Trophoblast cell (in vitro differentiated cells and primary cell): ENCODE measurements around the gene TYMS. TPM values are rescaled to one million over a fixed set of nuclear protein-coding genes. Genes with fewer than 3 reads are reported as not detected.

ENCODE experiments used
- DNase-seq, 2 donors: peaks; one replicate each; pipeline ENCODE4 v3.0.0-alpha.2; 2016
- H2AFZ ChIP-seq: 2 replicates; pipeline ENCODE4 v1.6.1; 2013; ENCODE audit warnings: low read length, moderate library complexity, mild to moderate bottlenecking; ENCODE audit not compliant: insufficient read depth, poor library complexity
- H2AK5ac ChIP-seq: 2 replicates; pipeline ENCODE4 v1.6.1; 2013; ENCODE audit warnings: mild to moderate bottlenecking, low read length
- H2BK120ac ChIP-seq: 2 replicates; pipeline ENCODE4 v1.6.1; 2013; ENCODE audit warnings: low read length, mild to moderate bottlenecking, moderate library complexity; ENCODE audit not compliant: insufficient read depth, poor library complexity
- H2BK12ac ChIP-seq: 2 replicates; pipeline ENCODE4 v1.6.1; 2013; ENCODE audit warnings: mild to moderate bottlenecking, low read length, moderate library complexity
- H2BK5ac ChIP-seq: 2 replicates; pipeline ENCODE4 v1.6.1; 2013; ENCODE audit warnings: low read length, low read depth, moderate library complexity, mild to moderate bottlenecking; ENCODE audit not compliant: poor library complexity
- H3K14ac ChIP-seq: 2 replicates; pipeline ENCODE4 v1.6.1; 2013; ENCODE audit warnings: mild to moderate bottlenecking, low read length
- H3K18ac ChIP-seq: 2 replicates; pipeline ENCODE4 v1.6.1; 2013; ENCODE audit warnings: mild to moderate bottlenecking, low read length
- H3K23ac ChIP-seq: 2 replicates; pipeline ENCODE4 v1.6.1; 2013; ENCODE audit warnings: low read length
- H3K27ac ChIP-seq: 2 replicates; pipeline ENCODE4 v1.5.1; 2013; ENCODE audit warnings: low read depth, mild to moderate bottlenecking, inconsistent platforms, low read length, moderate library complexity
- H3K27me3 ChIP-seq: 2 replicates; pipeline ENCODE4 v1.6.1; 2013; ENCODE audit warnings: inconsistent platforms, mild to moderate bottlenecking, low read length, moderate library complexity; ENCODE audit not compliant: insufficient read depth
- H3K36me3 ChIP-seq, 2 experiments: 1 replicate in 1 of 2; 2 replicates in 1 of 2; pipeline ENCODE4 v1.6.1; 2013; ENCODE audit warnings: low read length in 2 of 2, mild to moderate bottlenecking in 2 of 2, moderate library complexity in 1 of 2; ENCODE audit not compliant: insufficient read depth in 2 of 2, control insufficient read depth in 1 of 2
- H3K4ac ChIP-seq: 2 replicates; pipeline ENCODE4 v1.6.1; 2013; ENCODE audit warnings: low read depth, mild to moderate bottlenecking, low read length, moderate library complexity
- H3K4me1 ChIP-seq, 2 experiments: 1 replicate in 1 of 2; 2 replicates in 1 of 2; pipeline ENCODE4 v1.6.1; 2013; ENCODE audit warnings: low read length in 2 of 2, mild to moderate bottlenecking in 2 of 2, moderate library complexity in 1 of 2; ENCODE audit not compliant: insufficient read depth in 2 of 2, control insufficient read depth in 1 of 2
- H3K4me2 ChIP-seq: 2 replicates; pipeline ENCODE4 v1.6.1; 2013; ENCODE audit warnings: inconsistent platforms, mild to moderate bottlenecking, low read length, moderate library complexity
- H3K4me3 ChIP-seq: 2 replicates; pipeline ENCODE4 v1.5.1; 2013; ENCODE audit warnings: mild to moderate bottlenecking, low read depth, low read length, inconsistent platforms
- H3K79me1 ChIP-seq: one replicate; pipeline ENCODE4 v1.6.1; 2013; ENCODE audit warnings: low read length
- H3K79me2 ChIP-seq: 2 replicates; pipeline ENCODE4 v1.6.1; 2013; ENCODE audit warnings: low read length, mild to moderate bottlenecking; ENCODE audit not compliant: control insufficient read depth, insufficient read depth, poor library complexity
- H3K9ac ChIP-seq: 2 replicates; pipeline ENCODE4 v1.6.1; 2013; ENCODE audit warnings: mild to moderate bottlenecking, low read length
- H3K9me3 ChIP-seq: 2 replicates; pipeline ENCODE4 v1.6.1; 2013; ENCODE audit warnings: low read depth, mild to moderate bottlenecking, control low read depth, inconsistent platforms, low read length; ENCODE audit not compliant: insufficient read depth
- H4K12ac ChIP-seq: 2 replicates; pipeline ENCODE4 v1.6.1; 2013; ENCODE audit warnings: low read depth, mild to moderate bottlenecking, low read length, moderate library complexity
- H4K8ac ChIP-seq: 2 replicates; pipeline ENCODE4 v1.6.1; 2013; ENCODE audit warnings: low read depth, mild to moderate bottlenecking, low read length, moderate library complexity
- H4K91ac ChIP-seq: one replicate; pipeline ENCODE4 v1.6.1; 2013; ENCODE audit warnings: low read depth, mild to moderate bottlenecking, low read length, moderate library complexity
- WGBS: extraction: QIAGEN DNeasy Blood & Tissue Kit; methylation state at CpG from one replicate; pipeline ENCODE4 v1.1.7; 2013; ENCODE audit warnings: missing lambda C conversion rate; ENCODE audit not compliant: insufficient read length, insufficient coverage; ENCODE audit errors: extremely low coverage; 5-methylcytosine and 5-hydroxymethylcytosine counted together
- polyA plus RNA-seq: library from polyadenylated mRNA; stranded (reverse); fragments of 200-250 nt; gene quantifications from 2 replicates; pipeline ENCODE4 v1.2.3, GENCODE V29; 2013

Gene TYMS
- 79.9 and 81.7 TPM in 2 replicates for polyA plus RNA-seq

- H3K79me2 ChIP-seq: peaks cover 15% of the 10 kb centered on the region
- H3K4me3 ChIP-seq: peak within 1 kb of the TSS; percentile 97
- peak; percentile 38 to 57 for DNase-seq
- peak within 1 kb of the TSS; percentile 94 for H4K91ac ChIP-seq
- peak within 1 kb of the TSS; percentile 76 for H4K12ac ChIP-seq
- peak within 1 kb of the TSS; percentile 57 for H2BK120ac ChIP-seq
- H3K36me3 ChIP-seq: peaks cover 16 to 17% of the 10 kb centered on the region in 2 experiments
- peak within 1 kb of the TSS; percentile 1 for H2BK12ac ChIP-seq
- peak within 1 kb of the TSS; percentile 91 for H3K27ac ChIP-seq
- peak within 1 kb of the TSS; percentile 90 for H4K8ac ChIP-seq
- no peaks in the 10 kb centered on the region for H3K27me3 ChIP-seq
- peak within 1 kb of the TSS; percentile 61 for H3K4ac ChIP-seq
- peak within 1 kb of the TSS; percentile 93 for H3K4me2 ChIP-seq
- H3K14ac ChIP-seq: peak within 1 kb of the TSS; percentile 81
- H3K23ac ChIP-seq: peak within 1 kb of the TSS; percentile 52
- peaks cover 16% of the 10 kb centered on the region for H3K79me1 ChIP-seq
- WGBS: no CpG with 5 or more reads among the region's 79 CpGs
- peak within 1 kb of the TSS; percentile 93 for H2AFZ ChIP-seq
- peak within 1 kb of the TSS; percentile 80 for H3K18ac ChIP-seq
- peaks cover 4 to 5% of the 10 kb centered on the region in 2 experiments for H3K4me1 ChIP-seq
- peak within 1 kb of the TSS; percentile 5 for H2AK5ac ChIP-seq
- H2BK5ac ChIP-seq: peak within 1 kb of the TSS; percentile 93
- H3K9ac ChIP-seq: peak within 1 kb of the TSS; percentile 87
- H3K9me3 ChIP-seq: no peaks in the 10 kb centered on the region
These were observed at the start of gene TYMS for GRCh38 chr18:657311-658000. Gene TYMS, plus strand, starts transcription at chr18:657653. Its CDS starts 90 bp downstream, at chr18:657743.

DNA sequence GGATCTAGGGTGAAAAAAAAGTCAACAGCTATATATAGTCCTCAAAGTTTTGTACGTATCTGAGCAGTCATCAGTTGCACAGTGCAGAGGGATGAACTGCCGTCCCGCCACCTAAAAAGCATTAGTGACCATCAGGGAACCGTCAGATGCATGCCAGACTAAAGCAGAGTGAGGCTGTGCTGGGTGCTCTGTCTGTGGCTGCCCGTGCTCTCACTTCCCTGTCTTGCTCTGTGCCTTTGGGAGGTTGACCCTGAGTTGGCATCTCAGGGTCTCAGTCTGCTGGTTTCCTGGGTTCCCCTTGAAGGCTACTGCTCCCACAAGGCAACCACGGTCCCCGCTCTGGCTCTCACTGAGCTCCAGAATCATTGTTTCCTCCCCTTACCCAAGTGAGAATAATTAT, 49.5 kb upstream of the TYMS start:
- no peaks in the 10 kb centered on the region for H3K27me3 ChIP-seq
- H3K4me3 ChIP-seq: no peak overlapping the region
- no peaks in the 10 kb centered on the region for H3K79me1 ChIP-seq
- H3K79me2 ChIP-seq: no peaks in the 10 kb centered on the region
- no peak overlapping the region for H2BK120ac ChIP-seq
- peaks cover 2% of the 10 kb centered on the region for H3K9me3 ChIP-seq
- no peak for DNase-seq
- no peak overlapping the region for H4K8ac ChIP-seq
- H3K4ac ChIP-seq: no peak overlapping the region
- no peak overlapping the region for H3K14ac ChIP-seq
- no peak overlapping the region for H3K4me2 ChIP-seq
- no peak overlapping the region for H2BK5ac ChIP-seq
- no peak overlapping the region for H3K27ac ChIP-seq
- no peak overlapping the region for H2AFZ ChIP-seq
- H4K12ac ChIP-seq: no peak overlapping the region
- no peak overlapping the region for H2BK12ac ChIP-seq
- no peak overlapping the region for H3K23ac ChIP-seq
- no CpG with 5 or more reads among the region's 7 CpGs for WGBS
- no peak overlapping the region for H4K91ac ChIP-seq
- H3K36me3 ChIP-seq: no peaks in the 10 kb centered on the region
- H3K4me1 ChIP-seq: peaks cover 0 to 3% of the 10 kb centered on the region in 2 experiments
- no peak overlapping the region for H2AK5ac ChIP-seq
- peak overlapping the region; percentile 55 for H3K9ac ChIP-seq
- H3K18ac ChIP-seq: no peak overlapping the region

DNA sequence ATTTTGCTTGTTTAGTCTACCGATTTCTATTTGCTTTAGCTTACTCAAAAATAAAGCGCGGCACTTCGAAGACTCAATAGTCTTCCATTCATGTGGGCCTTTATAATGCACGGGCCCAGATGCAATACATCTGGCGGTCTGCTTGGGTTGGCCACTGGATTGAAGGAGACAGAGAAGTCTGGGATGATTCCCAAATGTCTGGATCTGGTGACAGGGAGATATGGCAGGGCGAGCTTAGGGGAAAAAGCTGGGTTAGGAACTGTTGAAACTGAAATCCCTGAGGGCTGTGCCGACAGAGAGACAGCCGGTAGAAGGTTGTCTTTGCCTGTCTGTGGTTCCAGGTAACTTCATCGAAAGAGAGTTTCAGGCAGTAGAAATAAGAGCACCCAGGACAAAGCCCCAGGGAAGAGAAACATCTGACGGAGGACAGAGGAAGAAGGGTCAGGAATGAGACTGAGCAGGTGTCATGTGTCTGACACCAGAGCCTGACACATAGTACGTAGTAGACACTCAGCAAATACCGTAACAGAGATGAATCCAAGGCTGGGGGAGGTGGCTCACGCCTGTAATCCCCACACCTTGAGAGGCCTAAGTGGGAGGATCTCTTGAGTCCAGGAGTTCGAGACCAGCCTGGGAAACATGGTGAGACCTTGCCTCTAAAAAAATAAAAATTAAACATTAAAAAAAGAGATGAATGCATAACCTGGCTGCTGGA, 47.1 kb upstream of the TYMS start:
- Histone ChIP-seq H4K12ac (no peak overlapping the region), H3K4me3 (no peak overlapping the region), H2BK120ac (no peak overlapping the region), H2AFZ (no peak overlapping the region), H2BK12ac (no peak overlapping the region), H3K79me1 (no peaks in the 10 kb centered on the region), H3K9me3 (peaks cover 2% of the 10 kb centered on the region), H3K4me1 (peaks cover 0 to 3% of the 10 kb centered on the region in 2 experiments), H2AK5ac (no peak overlapping the region), H3K9ac (no peak overlapping the region), H3K79me2 (no peaks in the 10 kb centered on the region), H3K4ac (no peak overlapping the region), H3K27me3 (no peaks in the 10 kb centered on the region), H3K4me2 (no peak overlapping the region), H3K23ac (no peak overlapping the region), H3K14ac (no peak overlapping the region), H3K18ac (no peak overlapping the region), H4K8ac (no peak overlapping the region), H3K27ac (no peak overlapping the region), H3K36me3 (no peaks in the 10 kb centered on the region), H2BK5ac (no peak overlapping the region), H4K91ac (no peak overlapping the region)
- DNase-seq: peak in 1 of 2 donors; percentile 33
- no CpG with 5 or more reads among the region's 15 CpGs for WGBS

DNA sequence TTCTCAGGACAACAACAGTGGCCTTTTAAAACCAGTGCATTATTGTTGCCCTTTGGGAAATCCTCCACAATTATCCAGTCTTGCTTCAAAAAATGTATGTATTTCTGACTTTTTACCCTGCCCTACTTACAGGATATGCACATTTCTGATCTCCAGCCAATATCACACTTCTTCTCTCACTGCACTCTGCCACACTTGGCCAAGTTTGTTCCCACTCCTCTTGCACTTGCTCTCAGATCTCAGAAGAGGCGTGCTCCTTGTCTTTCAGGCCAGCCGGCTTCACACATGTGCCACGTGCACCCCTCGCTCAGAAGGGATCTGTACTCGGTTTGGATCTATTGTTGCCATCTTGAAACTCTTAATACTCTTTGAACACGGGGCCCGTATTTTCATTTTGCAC, 45.3 kb upstream of the TYMS start:
- H4K91ac ChIP-seq: no peak overlapping the region
- no peaks in the 10 kb centered on the region for H3K27me3 ChIP-seq
- DNase-seq: no peak
- no peak overlapping the region for H3K9ac ChIP-seq
- no peak overlapping the region for H2BK120ac ChIP-seq
- no peak overlapping the region for H3K18ac ChIP-seq
- H2BK12ac ChIP-seq: no peak overlapping the region
- no peak overlapping the region for H2AK5ac ChIP-seq
- H3K9me3 ChIP-seq: peaks cover 2% of the 10 kb centered on the region
- no peak overlapping the region for H2AFZ ChIP-seq
- H3K4ac ChIP-seq: no peak overlapping the region
- H4K12ac ChIP-seq: no peak overlapping the region
- no peak overlapping the region for H3K4me3 ChIP-seq
- peaks cover 0 to 3% of the 10 kb centered on the region in 2 experiments for H3K4me1 ChIP-seq
- no peaks in the 10 kb centered on the region for H3K36me3 ChIP-seq
- no peak overlapping the region for H3K4me2 ChIP-seq
- WGBS: no CpG with 5 or more reads among the region's 7 CpGs
- no peak overlapping the region for H3K27ac ChIP-seq
- H3K79me1 ChIP-seq: no peaks in the 10 kb centered on the region
- no peaks in the 10 kb centered on the region for H3K79me2 ChIP-seq
- H4K8ac ChIP-seq: no peak overlapping the region
- H3K14ac ChIP-seq: no peak overlapping the region
- no peak overlapping the region for H3K23ac ChIP-seq
- no peak overlapping the region for H2BK5ac ChIP-seq
